HEK293 (cell line): ENCODE measurements around the gene ANO7.
A peak's percentile ranks its signal among the peaks of the same experiment; 100 is the strongest.

Experiments
- BCL6B ChIP-seq: fragments of 450-650 bp; formaldehyde crosslinking; IDR thresholded peaks from 2 replicates; pipeline ENCODE4 v1.5.1; 2017; ENCODE audit warnings: missing biosample characterization, missing genetic modification characterization
- GLIS1 ChIP-seq: fragments of 450-650 bp; formaldehyde crosslinking; IDR thresholded peaks from 2 replicates; pipeline ENCODE4 v1.5.1; 2016; ENCODE audit warnings: missing biosample characterization, missing genetic modification characterization
- PBX3 ChIP-seq: sonication (generic); formaldehyde crosslinking; IDR thresholded peaks from 2 replicates; pipeline ENCODE4 v1.8.1; 2022; ENCODE audit warnings: mild to moderate bottlenecking, moderate library complexity, missing genetic modification reagents
- PRDM1 ChIP-seq: fragments of 450-650 bp; formaldehyde crosslinking; IDR thresholded peaks from 2 replicates; pipeline ENCODE4; 2016; ENCODE audit warnings: missing biosample characterization, missing genetic modification characterization
- PRDM2 ChIP-seq: fragments of 450-650 bp; formaldehyde crosslinking; IDR thresholded peaks from 2 replicates; pipeline ENCODE4 v1.5.1; 2016; ENCODE audit warnings: missing biosample characterization, missing genetic modification characterization, borderline replicate concordance
- TCF7L2 ChIP-seq: IDR thresholded peaks from 2 replicates; pipeline ENCODE4 v1.6.1; 2011; ENCODE audit warnings: low read depth, mild to moderate bottlenecking, inconsistent platforms, low read length, moderate library complexity, borderline replicate concordance
- ZBTB1 ChIP-seq: fragments of 450-650 bp; formaldehyde crosslinking; IDR thresholded peaks from 2 replicates; pipeline ENCODE4 v1.5.1; 2016; ENCODE audit warnings: missing biosample characterization, missing genetic modification characterization
- ZBTB10 ChIP-seq: fragments of 450-650 bp; formaldehyde crosslinking; IDR thresholded peaks from 2 replicates; pipeline ENCODE4 v1.5.1; 2016; ENCODE audit warnings: missing biosample characterization, missing genetic modification characterization
- ZBTB44 ChIP-seq: fragments of 450-650 bp; IDR thresholded peaks from 2 replicates; pipeline ENCODE4 v1.5.1; 2018; ENCODE audit warnings: missing biosample characterization, mild to moderate bottlenecking, missing genetic modification characterization
- ZBTB6 ChIP-seq: fragments of 450-650 bp; formaldehyde crosslinking; IDR thresholded peaks from 2 replicates; pipeline ENCODE4 v1.5.1; 2017; ENCODE audit warnings: missing biosample characterization, missing genetic modification characterization
- ZEB2 ChIP-seq: fragments of 450-650 bp; formaldehyde crosslinking; IDR thresholded peaks from 2 replicates; pipeline ENCODE4 v1.5.1; 2016; ENCODE audit warnings: missing biosample characterization, missing genetic modification characterization
- ZNF121 ChIP-seq: fragments of 450-650 bp; formaldehyde crosslinking; IDR thresholded peaks from 2 replicates; pipeline ENCODE4 v1.5.1; 2016; ENCODE audit warnings: missing biosample characterization, missing genetic modification characterization
- ZNF184 ChIP-seq: fragments of 450-650 bp; IDR thresholded peaks from 2 replicates; pipeline ENCODE4 v1.5.1; 2018; ENCODE audit warnings: missing biosample characterization, mild to moderate bottlenecking, missing genetic modification characterization
- ZNF2 ChIP-seq: fragments of 450-650 bp; formaldehyde crosslinking; IDR thresholded peaks from 2 replicates; pipeline ENCODE4 v1.5.1; 2016; ENCODE audit warnings: missing biosample characterization, missing genetic modification characterization
- ZNF23 ChIP-seq: fragments of 450-650 bp; formaldehyde crosslinking; IDR thresholded peaks from 2 replicates; pipeline ENCODE4 v1.5.1; 2016; ENCODE audit warnings: missing biosample characterization, missing genetic modification characterization, borderline replicate concordance
- ZNF280C ChIP-seq: fragments of 450-650 bp; formaldehyde crosslinking; IDR thresholded peaks from 2 replicates; pipeline ENCODE4 v1.5.1; 2016; ENCODE audit warnings: missing biosample characterization, missing genetic modification characterization
- ZNF416 ChIP-seq: fragments of 450-650 bp; formaldehyde crosslinking; IDR thresholded peaks from 2 replicates; pipeline ENCODE4 v1.5.1; 2016; ENCODE audit warnings: missing biosample characterization, missing genetic modification characterization
- ZNF544 ChIP-seq: fragments of 450-650 bp; formaldehyde crosslinking; IDR thresholded peaks from 2 replicates; pipeline ENCODE4 v1.5.0; 2017; ENCODE audit warnings: missing biosample characterization, missing genetic modification characterization
- ZNF558 ChIP-seq: fragments of 450-650 bp; formaldehyde crosslinking; IDR thresholded peaks from 2 replicates; pipeline ENCODE4 v1.5.1; 2016; ENCODE audit warnings: missing biosample characterization, missing genetic modification characterization
- ZNF747 ChIP-seq: fragments of 450-650 bp; formaldehyde crosslinking; IDR thresholded peaks from 2 replicates; pipeline ENCODE4 v1.5.1; 2016; ENCODE audit warnings: missing biosample characterization, missing genetic modification characterization
- ZNF768 ChIP-seq: fragments of 450-650 bp; formaldehyde crosslinking; IDR thresholded peaks from 2 replicates; pipeline ENCODE4 v1.5.1; 2018; ENCODE audit warnings: missing biosample characterization, mild to moderate bottlenecking, missing genetic modification characterization

Gene ANO7

GRCh38 chr2:241149925-241150659 is 38.4 kb upstream of the ANO7 start, which contains the start of gene PPP1R7 (continued):
- no peak for TF ChIP-seq TCF7L2
- no peak for TF ChIP-seq PRDM1
- no peak for TF ChIP-seq ZNF23 (tag by site-specific recombination)
- no peak for TF ChIP-seq ZNF747 (tag by site-specific recombination)
- TF ChIP-seq ZNF558 (tag by site-specific recombination) = no peak
- no peak for TF ChIP-seq ZNF184 (tag by site-specific recombination)
- no peak for TF ChIP-seq ZBTB1 (tag by site-specific recombination)
- TF ChIP-seq BCL6B (tag by site-specific recombination) = no peak
- TF ChIP-seq ZBTB10 = no peak
- no peak for TF ChIP-seq PBX3
- peak; percentile 47; the same call in 1 of the 2 replicates for TF ChIP-seq ZNF768 (tag by site-specific recombination)
- peak; percentile 7 for TF ChIP-seq ZBTB6
- no peak for TF ChIP-seq PRDM2 (tag by site-specific recombination)
- no peak for TF ChIP-seq ZNF416 (tag by site-specific recombination)
- 0 out of 2 replicates have a peak, but pooled peaks have one; percentile 16 for TF ChIP-seq GLIS1 (tag by site-specific recombination)
- peak; percentile 74 for TF ChIP-seq ZEB2 (tag by site-specific recombination)
- TF ChIP-seq ZBTB44 (tag by site-specific recombination) = no peak
- TF ChIP-seq ZNF121 (tag by site-specific recombination) = peak; percentile 74
- no peak for TF ChIP-seq ZNF280C (tag by site-specific recombination)
- TF ChIP-seq ZNF544 (tag by site-specific recombination) = no peak
- peak; percentile 79; the same call in 1 of the 2 replicates for TF ChIP-seq ZNF2 (tag by site-specific recombination)
